GM10266 (cell line): Measurements from ENCODE around the gene KIRREL3.

Experiments
- DNase-seq: peaks from one replicate; pipeline ENCODE4 v3.0.0; 2012; ENCODE audit errors: extremely low spot score
- CTCF ChIP-seq: IDR thresholded peaks from 2 replicates; pipeline ENCODE4 v1.5.1; 2012; ENCODE audit warnings: mild to moderate bottlenecking, low read depth; ENCODE audit not compliant: control insufficient read depth, insufficient read depth; ENCODE audit errors: missing control alignments

KIRREL3 gene

GRCh38 chr11:126999366-126999765 lies 1.2 kb downstream of the KIRREL3 start:
- DNase-seq: no peak
- no peak for TF ChIP-seq CTCF

GRCh38 chr11:126997641-126998040 lies 2.9 kb downstream of the KIRREL3 start:
- TF ChIP-seq CTCF: no peak
- DNase-seq: no peak

- TF ChIP-seq CTCF: no peak
- DNase-seq: no peak
Measured at GRCh38 chr11:126997196-126997595, 3.4 kb downstream of the KIRREL3 start.

GRCh38 chr11:126996036-126996804 lies 4.3 kb downstream of the KIRREL3 start:
- no peak for TF ChIP-seq CTCF

GRCh38 chr11:126993599-126993998 lies 7.0 kb downstream of the KIRREL3 start:
- TF ChIP-seq CTCF: no peak

More at GRCh38 chr11:126996036-126996804, 4.3 kb downstream of the KIRREL3 start:
- no peak for DNase-seq

GRCh38 chr11:126992804-126993111 lies 7.8 kb downstream of the KIRREL3 start:
- TF ChIP-seq CTCF: no peak
- DNase-seq: no peak

More at GRCh38 chr11:126993599-126993998, 7.0 kb downstream of the KIRREL3 start:
- no peak for DNase-seq

- DNase-seq: no peak
Measured at GRCh38 chr11:126992065-126992803, 8.3 kb downstream of the KIRREL3 start.

More at GRCh38 chr11:126992065-126992803, 8.3 kb downstream of the KIRREL3 start:
- TF ChIP-seq CTCF: no peak
